ENCODE data around the gene RNF175.
A peak's percentile ranks its signal among the peaks of the same experiment; 100 is the strongest.

The RNF175 gene

DNA sequence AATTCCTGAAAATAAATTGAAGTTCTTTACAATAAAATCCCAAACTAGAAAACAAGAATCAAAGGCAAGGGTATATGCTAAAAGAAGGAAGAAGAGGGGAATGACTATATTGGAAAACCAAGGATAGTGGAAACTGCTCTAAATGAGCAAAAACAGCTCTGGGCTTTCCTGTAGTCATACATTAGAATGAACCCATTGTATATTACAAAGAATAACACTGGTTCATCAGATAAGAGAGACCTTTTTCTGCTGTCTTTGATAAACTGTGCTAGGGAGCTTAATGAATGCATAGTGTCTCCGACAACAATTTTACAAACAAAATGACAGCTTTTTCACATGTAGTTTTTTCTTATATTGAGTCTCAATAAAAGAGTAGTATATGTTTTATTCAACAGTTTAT lies 49.1 kb downstream of the RNF175 start:
- TF ChIP-seq CTCF (IDR thresholded peaks at IDR 0.05; ENCODE audit: extremely low read depth, missing control alignments), result no peak
- DNase-seq (ENCODE audit: low spot score), result no peak

GRCh38 chr4:153706519-153706918 lies 53.3 kb downstream of the RNF175 start:
- DNase-seq (ENCODE audit: low spot score), result no peak

GRCh38 chr4:153705743-153706468 lies 53.9 kb downstream of the RNF175 start:
- no peak for DNase-seq (ENCODE audit: low spot score)

More at GRCh38 chr4:153706519-153706918, 53.3 kb downstream of the RNF175 start:
- no peak for TF ChIP-seq CTCF (IDR thresholded peaks at IDR 0.05; ENCODE audit: extremely low read depth, missing control alignments)

GRCh38 chr4:153704522-153704921 lies 55.3 kb downstream of the RNF175 start:
- TF ChIP-seq CTCF (IDR thresholded peaks at IDR 0.05; ENCODE audit: extremely low read depth, missing control alignments), result no peak
- DNase-seq (ENCODE audit: low spot score), result no peak

More at GRCh38 chr4:153705743-153706468, 53.9 kb downstream of the RNF175 start:
- no peak for TF ChIP-seq CTCF (IDR thresholded peaks at IDR 0.05; ENCODE audit: extremely low read depth, missing control alignments)

GRCh38 chr4:153684971-153685371 lies 74.9 kb downstream of the RNF175 start:
- no peak for TF ChIP-seq CTCF (IDR thresholded peaks at IDR 0.05; ENCODE audit: extremely low read depth, missing control alignments)
- peak; percentile 47 for DNase-seq (ENCODE audit: low spot score)

DNA sequence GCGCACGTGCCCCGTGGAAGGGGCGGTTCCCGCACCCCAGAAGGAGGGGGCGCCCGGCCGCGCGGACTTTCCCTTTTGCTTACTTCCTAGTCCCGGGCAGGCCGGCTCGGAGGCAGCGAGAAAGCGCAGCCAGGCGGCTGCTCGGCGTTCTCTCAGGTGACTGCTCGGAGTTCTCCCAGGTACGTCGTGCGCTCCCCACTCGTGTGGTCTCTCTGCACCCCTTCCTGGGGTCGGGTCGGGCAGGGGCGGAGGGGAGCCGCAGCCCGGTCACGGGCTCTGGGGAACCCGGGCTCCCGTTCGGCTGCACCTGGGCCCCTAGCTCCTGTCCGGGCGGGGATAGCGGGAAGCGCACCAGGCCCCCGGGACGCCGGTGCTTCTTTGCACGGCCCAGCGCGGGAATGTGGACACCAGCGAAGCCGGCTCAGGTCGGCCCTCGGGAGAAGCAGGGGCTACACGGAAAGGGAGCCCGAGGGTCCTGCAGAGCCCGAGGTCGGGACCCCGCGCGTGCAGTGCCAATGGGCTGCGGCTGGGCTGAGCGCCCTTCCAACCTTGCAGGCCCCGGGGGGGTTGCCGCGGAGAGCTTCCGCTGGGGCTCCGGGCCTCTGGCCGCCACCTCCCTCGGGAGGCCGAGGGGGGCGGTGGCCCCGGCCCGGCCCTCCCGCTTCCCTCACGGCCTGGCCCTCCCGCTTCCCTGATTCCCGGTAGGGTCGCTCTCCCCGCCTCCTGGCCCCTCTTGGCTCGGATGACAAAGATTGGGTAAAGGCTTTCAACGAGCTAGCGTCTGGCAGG lies 75.4 kb downstream of the RNF175 start, which contains the start of gene TLR2:
TSS of gene TLR2 (plus strand) at position 99 of the 789 bp plus-strand sequence. CDS start 18,628 bp downstream, outside the sequence.
- TF ChIP-seq CTCF (IDR thresholded peaks at IDR 0.05; ENCODE audit: extremely low read depth, missing control alignments), result no peak
- DNase-seq (ENCODE audit: low spot score), result peak; percentile 89

DNA sequence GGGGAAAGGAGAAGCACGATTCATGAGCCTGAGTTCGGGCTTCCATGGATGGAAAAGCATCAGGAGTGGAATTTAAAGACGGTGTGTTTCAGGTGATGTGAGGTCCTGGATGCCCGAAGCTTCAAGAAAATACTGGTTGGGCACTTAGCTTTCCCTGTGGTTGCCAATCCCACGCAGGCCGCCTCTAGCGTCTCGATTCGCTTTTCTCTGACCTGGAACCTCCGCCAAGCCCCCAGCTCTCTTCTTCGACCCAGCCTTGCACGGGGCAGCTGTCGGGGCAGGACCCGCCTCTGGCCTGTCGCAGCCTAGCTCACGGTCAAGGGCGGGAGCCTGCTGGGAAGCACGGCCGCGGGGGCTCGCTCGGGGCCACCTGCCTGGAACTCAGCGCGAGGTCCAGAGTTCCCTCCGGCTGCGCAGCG lies 76.1 kb downstream of the RNF175 start:
- no peak for DNase-seq (ENCODE audit: low spot score)
- no peak for TF ChIP-seq CTCF (IDR thresholded peaks at IDR 0.05; ENCODE audit: extremely low read depth, missing control alignments)

Data from GM20000 (cell line).